ENCODE data around the gene GNG12.
A peak's percentile ranks its signal among the peaks of the same experiment; 100 is the strongest.

GNG12 gene

GRCh38 chr1:67705735-67706453, 127.4 kb downstream of the GNG12 start:
- DNase-seq (ENCODE audit: low read depth) = no peak

- DNase-seq (ENCODE audit: low read depth) = no peak
These were observed 128.9 kb downstream of the GNG12 start for GRCh38 chr1:67704351-67704750.

- DNase-seq (ENCODE audit: low read depth) = no peak
These were observed 131.4 kb downstream of the GNG12 start for GRCh38 chr1:67701876-67702275.

GRCh38 chr1:67700692-67701410, 132.4 kb downstream of the GNG12 start:
- no peak for DNase-seq (ENCODE audit: low read depth)

GRCh38 chr1:67700220-67700619, 133.0 kb downstream of the GNG12 start:
- no peak for DNase-seq (ENCODE audit: low read depth)

- DNase-seq (ENCODE audit: low read depth) = no peak
These were observed 136.6 kb downstream of the GNG12 start for GRCh38 chr1:67696708-67697107.

- DNase-seq (ENCODE audit: low read depth) = no peak
These were observed 137.3 kb downstream of the GNG12 start for GRCh38 chr1:67695963-67696362.

GRCh38 chr1:67691712-67692111, 141.6 kb downstream of the GNG12 start:
- DNase-seq (ENCODE audit: low read depth) = no peak

GRCh38 chr1:67690411-67690810, 142.9 kb downstream of the GNG12 start:
- no peak for DNase-seq (ENCODE audit: low read depth)

- DNase-seq (ENCODE audit: low read depth) = no peak
These were observed 143.3 kb downstream of the GNG12 start for GRCh38 chr1:67690018-67690363.

GRCh38 chr1:67689267-67690017, 143.8 kb downstream of the GNG12 start:
- no peak for DNase-seq (ENCODE audit: low read depth)

GRCh38 chr1:67688526-67689219, 144.6 kb downstream of the GNG12 start:
- DNase-seq (ENCODE audit: low read depth) = no peak

GRCh38 chr1:67687649-67688048, 145.6 kb downstream of the GNG12 start:
- no peak for DNase-seq (ENCODE audit: low read depth)

- no peak for DNase-seq (ENCODE audit: low read depth)
These were observed 146.1 kb downstream of the GNG12 start for GRCh38 chr1:67687198-67687545.

- DNase-seq (ENCODE audit: low read depth) = peak; percentile 31
These were observed 146.7 kb downstream of the GNG12 start for GRCh38 chr1:67686267-67687197.

GRCh38 chr1:67685558-67686266, 147.6 kb downstream of the GNG12 start:
- DNase-seq (ENCODE audit: low read depth) = peak; percentile 34

- DNase-seq (ENCODE audit: low read depth) = peak; percentile 81
These were observed 148.2 kb downstream of the GNG12 start, which contains the start of gene GADD45A for GRCh38 chr1:67685067-67685557. Gene GADD45A, plus strand, starts transcription at chr1:67685201. Its CDS starts 294 bp downstream, at chr1:67685495.

GRCh38 chr1:67684526-67685066, 148.7 kb downstream of the GNG12 start:
- DNase-seq (ENCODE audit: low read depth) = no peak

- no peak for DNase-seq (ENCODE audit: low read depth)
These were observed 149.3 kb downstream of the GNG12 start for GRCh38 chr1:67683766-67684525.
